A673 (cell line): ENCODE results near the gene TUBB4A. TPM values are rescaled to one million over a fixed set of nuclear protein-coding genes. Genes with fewer than 3 reads are reported as not detected.

Experiments used
- BruUV-seq: library from RNA; stranded (reverse); fragments of 400-500 nt; replicated peaks from 2 replicates; lab custom pipeline; 2021; lab: Mats Ljungman, UMichigan
- CTCF ChIA-PET: fragments of 300-600 bp; sonication (Branson Sonifier 250); formaldehyde crosslinking; loops from one replicate; lab custom pipeline; 2022; ENCODE audit warnings: antibody characterized with exemption; lab: Charles Lee
- POLR2A ChIA-PET: fragments of 300-600 bp; sonication (Branson Sonifier 250); formaldehyde crosslinking; loops from one replicate; lab custom pipeline; 2022; ENCODE audit warnings: antibody characterized with exemption; ENCODE audit not compliant: low non-redundant PET; lab: Charles Lee
- DNase-seq: peaks from one replicate; pipeline ENCODE4 v3.0.0-alpha.2; 2015; ENCODE audit warnings: low spot score
- H3K27ac ChIP-seq: fragments of 200-600 bp; sonication (generic); 2 replicates; pipeline ENCODE4 v1.5.1; 2016; ENCODE audit warnings: mixed run types, low read depth, mild to moderate bottlenecking, mixed read lengths, antibody characterized with exemption, low read length; ENCODE audit not compliant: poor library complexity, severe bottlenecking
- H3K27me3 ChIP-seq: fragments of 200-600 bp; sonication (generic); replicated peaks from 2 replicates; pipeline ENCODE4 v1.6.1; 2017; ENCODE audit warnings: mixed run types, low read depth, mild to moderate bottlenecking, mixed read lengths, antibody characterized with exemption, low read length; ENCODE audit not compliant: insufficient read depth, poor library complexity
- H3K36me3 ChIP-seq: fragments of 200-600 bp; sonication (generic); 2 replicates; pipeline ENCODE4 v1.6.1; 2016; ENCODE audit warnings: mixed run types, mild to moderate bottlenecking, mixed read lengths, antibody characterized with exemption, low read length; ENCODE audit not compliant: insufficient read depth, poor library complexity, severe bottlenecking
- H3K4me1 ChIP-seq: fragments of 200-600 bp; sonication (generic); 2 replicates; pipeline ENCODE4 v1.6.1; 2017; ENCODE audit warnings: mixed run types, mild to moderate bottlenecking, mixed read lengths, antibody characterized with exemption, low read length; ENCODE audit not compliant: insufficient read depth, poor library complexity, severe bottlenecking
- H3K4me3 ChIP-seq: fragments of 200-600 bp; sonication (generic); 2 replicates; pipeline ENCODE4 v1.5.1; 2016; ENCODE audit warnings: low read depth, mixed run types, mild to moderate bottlenecking, mixed read lengths, low read length; ENCODE audit not compliant: poor library complexity, severe bottlenecking
- H3K9me3 ChIP-seq: fragments of 200-600 bp; sonication (generic); 2 replicates; pipeline ENCODE4 v1.6.1; 2016; ENCODE audit warnings: mixed run types, low read depth, mild to moderate bottlenecking, mixed read lengths, antibody characterized with exemption, low read length; ENCODE audit not compliant: poor library complexity, severe bottlenecking
- EZH2 ChIP-seq: fragments of 200-600 bp; sonication (generic); IDR thresholded peaks from 2 replicates; pipeline ENCODE4 v1.6.1; 2017; ENCODE audit warnings: borderline replicate concordance, low read depth, mild to moderate bottlenecking, mixed read lengths, antibody characterized with exemption, low read length; ENCODE audit not compliant: poor library complexity, severe bottlenecking
- intact Hi-C: fragments of 100-400 bp; cut with micrococcal nuclease; formaldehyde crosslinking; loops from one replicate; pipeline ENCODE4 v1.10.0; 2022; ENCODE audit not compliant: unreplicated experiment
- total RNA-seq: library from RNA; stranded (reverse); gene quantifications from 2 replicates; pipeline ENCODE4 v1.2.3, GENCODE V29; 2021
- TF ChIP-seq, protein P1 (sequence below): fragments of 300-800, 200-600 bp; sonication (generic); conservative IDR thresholded peaks from 2 replicates; pipeline ENCODE4 v1.5.1; 2017; ENCODE audit warnings: low read depth, mild to moderate bottlenecking, antibody characterized with exemption, low read length, moderate library complexity, mixed read lengths

TUBB4A gene
- total RNA-seq, 1 experiment from 2014 or later = 27.0 TPM

GRCh38 chr19:6467384-6467783, 34.7 kb downstream of the TUBB4A start:
- POLR2A ChIA-PET = no interaction called here
- no peak for DNase-seq
- no TSS peak for BruUV-seq
- no peak for TF ChIP-seq EZH2
- TF ChIP-seq, protein P1, sequence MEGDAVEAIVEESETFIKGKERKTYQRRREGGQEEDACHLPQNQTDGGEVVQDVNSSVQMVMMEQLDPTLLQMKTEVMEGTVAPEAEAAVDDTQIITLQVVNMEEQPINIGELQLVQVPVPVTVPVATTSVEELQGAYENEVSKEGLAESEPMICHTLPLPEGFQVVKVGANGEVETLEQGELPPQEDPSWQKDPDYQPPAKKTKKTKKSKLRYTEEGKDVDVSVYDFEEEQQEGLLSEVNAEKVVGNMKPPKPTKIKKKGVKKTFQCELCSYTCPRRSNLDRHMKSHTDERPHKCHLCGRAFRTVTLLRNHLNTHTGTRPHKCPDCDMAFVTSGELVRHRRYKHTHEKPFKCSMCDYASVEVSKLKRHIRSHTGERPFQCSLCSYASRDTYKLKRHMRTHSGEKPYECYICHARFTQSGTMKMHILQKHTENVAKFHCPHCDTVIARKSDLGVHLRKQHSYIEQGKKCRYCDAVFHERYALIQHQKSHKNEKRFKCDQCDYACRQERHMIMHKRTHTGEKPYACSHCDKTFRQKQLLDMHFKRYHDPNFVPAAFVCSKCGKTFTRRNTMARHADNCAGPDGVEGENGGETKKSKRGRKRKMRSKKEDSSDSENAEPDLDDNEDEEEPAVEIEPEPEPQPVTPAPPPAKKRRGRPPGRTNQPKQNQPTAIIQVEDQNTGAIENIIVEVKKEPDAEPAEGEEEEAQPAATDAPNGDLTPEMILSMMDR = no peak
- Histone ChIP-seq H3K4me3 (no peak overlapping the region), H3K27ac (no peak overlapping the region), H3K4me1 (no peaks in the 10 kb centered on the region), H3K36me3 (no peaks in the 10 kb centered on the region), H3K27me3 (peaks cover 15% of the 10 kb centered on the region), H3K9me3 (no peaks in the 10 kb centered on the region)
- intact Hi-C loops = no loop called here
- CTCF ChIA-PET = no interaction called here

- CTCF ChIA-PET = interaction anchor here (0.5 kb wide), 1 partner anchor 109 kb away, joined by 3 read pairs; no protein-coding TSS in a partner anchor
- no peaks in the 10 kb centered on the region for H3K4me1 ChIP-seq
- intact Hi-C loops = no loop called here
- POLR2A ChIA-PET = no interaction called here
- H3K27me3 ChIP-seq = peaks cover 15% of the 10 kb centered on the region
- TF ChIP-seq, protein P1 = no peak
- no peak for TF ChIP-seq EZH2
- H3K27ac ChIP-seq = no peak overlapping the region
- no peaks in the 10 kb centered on the region for H3K36me3 ChIP-seq
- no peak overlapping the region for H3K4me3 ChIP-seq
- no peak for DNase-seq
- BruUV-seq = no TSS peak
- H3K9me3 ChIP-seq = no peaks in the 10 kb centered on the region
Measured at GRCh38 chr19:6466526-6467248, 35.4 kb downstream of the TUBB4A start.

DNA sequence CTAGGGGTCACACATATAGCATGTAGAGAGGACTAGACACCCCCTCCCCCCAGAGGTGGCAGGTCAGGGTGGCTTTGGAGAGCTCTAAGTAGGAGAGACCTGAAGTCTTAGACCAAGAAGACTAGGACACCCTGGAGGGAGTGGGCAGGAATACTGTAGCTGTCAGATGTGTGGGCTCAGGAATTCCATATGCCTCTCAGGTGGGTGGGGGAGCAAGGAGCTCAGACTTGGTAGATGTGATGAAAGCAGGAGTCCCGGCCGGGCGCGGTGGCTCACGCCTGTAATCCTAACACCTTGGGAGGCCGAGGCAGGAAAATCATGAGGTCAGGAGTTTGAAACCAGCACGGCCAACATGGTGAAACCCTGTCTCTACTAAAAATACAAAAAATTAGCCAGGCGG, 36.4 kb downstream of the TUBB4A start:
- Histone ChIP-seq H3K27me3 (peaks cover 15% of the 10 kb centered on the region), H3K36me3 (no peaks in the 10 kb centered on the region), H3K27ac (no peak overlapping the region), H3K4me1 (peaks cover 2% of the 10 kb centered on the region), H3K4me3 (no peak overlapping the region), H3K9me3 (no peaks in the 10 kb centered on the region)
- BruUV-seq = no TSS peak
- no peak for DNase-seq
- ChIA-PET CTCF (no interaction called here), POLR2A (no interaction called here)
- no peak for TF ChIP-seq EZH2
- TF ChIP-seq, protein P1 = no peak
- intact Hi-C loops = no loop called here
